Measurements from ENCODE around the gene TAS2R41.

Gene TAS2R41, protein sequence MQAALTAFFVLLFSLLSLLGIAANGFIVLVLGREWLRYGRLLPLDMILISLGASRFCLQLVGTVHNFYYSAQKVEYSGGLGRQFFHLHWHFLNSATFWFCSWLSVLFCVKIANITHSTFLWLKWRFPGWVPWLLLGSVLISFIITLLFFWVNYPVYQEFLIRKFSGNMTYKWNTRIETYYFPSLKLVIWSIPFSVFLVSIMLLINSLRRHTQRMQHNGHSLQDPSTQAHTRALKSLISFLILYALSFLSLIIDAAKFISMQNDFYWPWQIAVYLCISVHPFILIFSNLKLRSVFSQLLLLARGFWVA

DNA sequence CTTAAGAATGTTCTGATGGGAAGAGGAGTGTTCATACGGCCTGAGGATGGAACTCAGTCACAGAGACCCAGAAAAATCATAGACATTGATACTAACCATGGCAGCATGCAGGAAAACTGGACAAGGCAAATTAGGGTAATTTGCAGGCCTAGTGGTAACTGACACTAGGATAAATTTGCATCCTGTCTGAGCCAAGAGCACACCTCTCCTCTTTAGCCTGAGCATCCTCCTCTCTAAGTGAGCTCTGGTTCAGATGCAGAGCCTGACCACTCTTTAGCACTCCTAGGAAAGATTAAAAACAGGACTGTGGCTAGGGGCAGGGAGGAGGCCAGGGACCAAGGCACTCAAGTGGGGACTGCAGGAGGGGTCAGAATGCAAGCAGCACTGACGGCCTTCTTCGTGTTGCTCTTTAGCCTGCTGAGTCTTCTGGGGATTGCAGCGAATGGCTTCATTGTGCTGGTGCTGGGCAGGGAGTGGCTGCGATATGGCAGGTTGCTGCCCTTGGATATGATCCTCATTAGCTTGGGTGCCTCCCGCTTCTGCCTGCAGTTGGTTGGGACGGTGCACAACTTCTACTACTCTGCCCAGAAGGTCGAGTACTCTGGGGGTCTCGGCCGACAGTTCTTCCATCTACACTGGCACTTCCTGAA, at the start of gene TAS2R41:
Gene TAS2R41, plus strand, starts transcription at position 373 of the 650 bp plus-strand sequence. Its CDS starts 0 bp downstream, at position 373.
- no peak for DNase-seq (ENCODE audit: low read depth)

DNA sequence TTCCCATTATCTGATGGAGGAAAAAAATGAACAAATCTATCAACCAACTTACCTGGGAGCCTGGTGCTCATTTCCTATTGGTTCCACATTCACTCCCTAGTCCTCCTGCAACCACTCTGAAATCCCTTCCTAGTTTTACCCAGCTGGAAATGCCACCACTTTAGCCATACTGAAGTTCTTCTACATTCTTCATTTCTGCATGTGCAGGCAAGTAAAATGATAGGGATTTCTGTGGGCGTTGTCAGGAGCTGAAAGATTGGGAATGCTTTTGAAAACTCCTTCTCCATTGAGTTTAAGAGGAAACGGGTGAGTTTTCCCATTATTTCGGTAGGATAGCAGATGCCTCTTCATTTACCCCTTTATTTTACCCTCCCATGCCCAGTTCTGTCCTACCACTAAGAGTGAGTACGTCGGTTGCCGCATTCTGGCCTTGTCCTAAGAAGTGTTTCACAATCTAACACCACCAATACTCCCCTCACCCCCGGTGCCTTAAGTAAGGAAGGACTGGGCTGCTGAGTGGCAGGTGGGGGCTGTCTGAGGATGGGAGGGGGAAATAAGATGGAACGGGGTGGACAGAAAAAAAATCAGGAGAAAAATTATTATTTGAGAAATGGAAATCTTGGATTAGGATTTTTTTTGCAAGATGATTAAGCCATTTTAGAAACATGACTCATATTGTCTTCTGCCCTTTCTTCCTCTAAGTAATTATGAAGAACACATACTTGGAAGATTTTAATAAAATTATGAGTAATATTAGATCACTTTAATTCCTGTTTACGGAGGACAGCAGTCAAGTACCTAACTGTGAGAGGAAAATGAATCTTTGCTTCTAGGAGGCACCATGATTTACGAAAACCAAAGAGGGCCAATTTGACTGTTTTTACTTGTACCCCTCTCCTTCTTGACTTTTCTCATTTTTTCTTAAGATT, 47.6 kb upstream of the TAS2R41 start:
- DNase-seq (ENCODE audit: low read depth) = no peak

DNA sequence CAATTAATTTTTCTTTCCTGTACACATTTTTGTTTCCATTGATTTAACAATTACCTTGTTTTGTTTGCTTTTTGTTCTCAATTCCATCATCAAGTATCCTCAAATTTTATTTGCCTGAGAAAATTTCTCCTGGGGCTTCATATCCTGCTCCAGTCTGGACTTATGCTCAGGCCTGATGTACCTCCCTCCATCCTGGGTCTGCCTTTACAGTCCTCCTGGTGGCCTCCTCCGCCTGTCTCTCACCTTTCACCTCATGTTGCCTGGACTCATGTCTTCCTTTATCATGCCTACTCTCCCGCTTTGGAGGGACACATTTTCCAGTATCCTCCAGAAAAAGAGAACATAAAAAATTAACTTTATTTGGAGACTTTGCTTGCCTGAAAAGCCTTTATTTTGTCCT, 46.6 kb upstream of the TAS2R41 start:
- no peak for DNase-seq (ENCODE audit: low read depth)

DNA sequence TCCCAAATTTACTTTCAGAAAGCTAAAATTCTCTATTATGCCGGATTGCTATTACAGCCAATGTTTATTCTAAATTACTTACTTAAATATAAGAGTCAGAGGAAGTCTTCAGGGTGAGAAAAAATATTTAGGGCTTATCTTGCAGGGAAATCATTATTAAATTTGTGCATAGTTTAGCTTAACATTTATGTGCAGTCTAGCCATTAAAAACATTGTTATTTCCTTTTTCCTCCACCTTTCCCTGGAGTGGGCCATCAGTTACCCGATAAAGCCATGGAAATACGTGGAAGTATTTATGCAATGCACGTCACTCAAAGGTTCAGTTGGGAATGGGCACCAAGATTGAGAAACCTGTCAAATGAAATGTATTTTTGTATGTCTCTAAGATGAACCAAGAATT, 43.9 kb upstream of the TAS2R41 start:
- DNase-seq (ENCODE audit: low read depth) = no peak

DNA sequence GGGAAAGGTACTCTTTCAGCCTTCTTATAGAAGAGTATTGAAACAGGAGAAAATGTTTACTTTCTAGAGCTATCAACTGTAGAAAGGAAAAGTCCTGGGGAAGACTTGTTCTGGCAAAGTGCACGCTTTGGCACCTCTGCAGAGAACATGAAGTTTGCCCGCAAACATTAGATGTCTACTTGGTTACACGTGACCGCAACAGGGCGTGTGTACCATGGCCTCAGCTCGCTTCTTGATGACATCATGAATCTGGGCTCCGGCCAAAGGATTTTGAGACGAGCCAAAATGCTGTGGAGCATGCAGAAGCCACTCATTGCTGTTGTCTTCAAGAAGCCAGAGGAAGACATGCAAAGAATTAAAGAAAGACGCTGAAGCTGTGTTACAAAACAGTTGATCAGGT, 43.0 kb upstream of the TAS2R41 start:
- DNase-seq (ENCODE audit: low read depth) = peak; percentile 57

DNA sequence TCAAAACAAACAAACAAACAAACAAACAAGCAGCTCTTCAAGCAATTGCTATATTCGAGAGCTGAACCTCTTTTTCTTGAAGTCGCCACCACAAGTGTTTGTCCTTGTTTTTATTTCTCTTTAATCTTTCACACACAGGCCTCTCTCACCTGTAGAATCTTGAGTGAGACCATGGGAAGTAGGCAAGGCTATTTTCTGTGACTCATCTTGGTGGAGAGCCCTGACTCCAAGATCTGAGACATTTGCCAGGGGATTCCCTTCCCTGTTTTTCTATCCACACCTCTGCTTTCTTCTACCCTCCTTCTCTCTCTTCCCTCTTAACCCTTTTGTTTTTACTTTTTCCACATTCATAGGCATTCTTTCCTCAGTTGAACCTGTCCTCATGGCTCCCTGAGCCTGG, 42.4 kb upstream of the TAS2R41 start:
- DNase-seq (ENCODE audit: low read depth) = no peak

DNA sequence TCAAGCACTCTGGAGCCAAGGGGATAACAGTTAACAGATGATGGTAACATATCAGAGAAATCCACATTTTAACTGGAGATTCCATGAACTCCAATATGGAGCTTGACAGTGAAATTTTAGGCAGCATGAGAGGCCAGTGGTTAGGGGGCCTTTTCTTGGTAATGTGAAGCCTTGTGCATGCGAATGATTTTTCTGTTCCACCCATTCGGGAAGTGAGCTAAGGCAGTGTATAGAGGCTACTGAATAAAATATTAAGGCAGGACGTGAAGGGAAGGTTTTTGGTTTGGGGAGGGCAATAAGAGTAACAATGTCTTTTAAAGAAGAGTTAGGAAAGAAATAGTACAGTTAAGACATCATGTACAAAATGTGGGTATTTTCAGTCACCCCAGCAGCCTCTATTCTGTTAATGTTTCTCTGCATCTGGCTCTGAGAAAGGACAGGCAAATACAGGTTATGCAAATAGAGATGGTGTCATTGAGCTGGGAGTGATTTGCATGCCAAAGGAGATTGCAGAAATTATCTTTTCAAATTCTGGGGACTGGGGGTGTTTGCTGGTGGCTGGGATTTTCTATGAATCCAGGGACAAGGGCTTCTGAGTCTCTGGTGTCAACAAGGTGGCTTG, 41.2 kb upstream of the TAS2R41 start:
- no peak for DNase-seq (ENCODE audit: low read depth)

DNA sequence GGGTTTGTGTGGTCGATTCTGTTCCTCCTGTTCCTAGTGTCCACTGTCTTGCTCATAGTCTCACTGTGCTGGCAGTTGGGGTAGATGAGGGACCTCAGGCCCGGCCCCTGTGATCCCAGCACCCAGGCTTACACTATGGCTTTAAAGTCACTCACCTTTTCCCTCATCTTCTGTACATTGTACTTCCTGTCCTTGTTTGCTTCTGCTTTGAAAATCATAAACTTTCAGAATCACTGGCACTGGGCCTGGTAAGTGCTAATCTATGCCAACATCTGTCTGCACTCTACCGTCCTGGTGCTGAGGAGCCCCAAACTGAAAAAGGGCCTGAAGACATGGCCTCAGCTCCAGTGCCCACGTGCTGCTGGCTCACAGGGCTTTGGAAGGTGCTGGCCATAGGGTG, 40.1 kb upstream of the TAS2R41 start:
- DNase-seq (ENCODE audit: low read depth) = no peak

DNA sequence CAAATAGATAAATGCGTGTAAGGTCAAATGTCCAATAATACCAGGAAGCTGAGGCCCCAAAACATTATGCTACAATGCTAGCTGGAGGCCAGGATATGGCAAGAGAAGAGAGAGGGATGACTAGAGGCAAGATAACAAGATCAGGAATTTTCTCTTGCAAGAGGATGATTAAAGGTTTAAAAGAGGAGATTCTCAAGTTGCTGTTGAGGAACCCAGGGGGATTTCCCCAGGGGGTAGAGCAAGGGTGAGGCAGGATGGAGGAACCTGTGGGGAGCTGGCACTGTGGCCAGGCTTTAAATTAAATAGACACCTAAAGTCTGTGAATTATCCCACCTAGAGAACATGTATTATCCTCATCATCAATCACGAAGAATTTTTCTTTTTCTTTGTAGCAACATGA, 37.8 kb upstream of the TAS2R41 start:
- DNase-seq (ENCODE audit: low read depth) = no peak

DNA sequence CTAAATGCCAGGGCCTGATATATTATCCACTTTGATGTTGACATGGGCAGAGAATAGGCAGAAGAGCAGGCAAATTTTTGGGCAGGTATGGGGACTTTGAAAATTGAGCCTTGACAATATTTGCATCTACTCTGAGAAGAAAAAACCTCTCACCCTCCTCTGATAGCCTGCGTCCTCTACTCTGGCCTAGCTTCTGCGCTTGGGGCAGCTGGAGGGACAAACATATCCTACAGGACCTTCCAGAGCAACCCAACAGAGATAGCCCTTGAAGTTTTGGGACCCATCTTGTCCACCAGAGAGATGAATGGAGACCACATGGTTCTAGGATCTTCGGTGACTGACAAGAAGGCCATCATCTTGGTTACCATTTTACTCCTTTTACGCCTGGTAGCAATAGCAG, 34.5 kb upstream of the TAS2R41 start, which contains the start of gene TAS2R60:
Gene TAS2R60, plus strand, starts transcription at position 301 of the 400 bp plus-strand sequence. Its CDS starts 0 bp downstream, at position 301.
- DNase-seq (ENCODE audit: low read depth) = no peak

DNA sequence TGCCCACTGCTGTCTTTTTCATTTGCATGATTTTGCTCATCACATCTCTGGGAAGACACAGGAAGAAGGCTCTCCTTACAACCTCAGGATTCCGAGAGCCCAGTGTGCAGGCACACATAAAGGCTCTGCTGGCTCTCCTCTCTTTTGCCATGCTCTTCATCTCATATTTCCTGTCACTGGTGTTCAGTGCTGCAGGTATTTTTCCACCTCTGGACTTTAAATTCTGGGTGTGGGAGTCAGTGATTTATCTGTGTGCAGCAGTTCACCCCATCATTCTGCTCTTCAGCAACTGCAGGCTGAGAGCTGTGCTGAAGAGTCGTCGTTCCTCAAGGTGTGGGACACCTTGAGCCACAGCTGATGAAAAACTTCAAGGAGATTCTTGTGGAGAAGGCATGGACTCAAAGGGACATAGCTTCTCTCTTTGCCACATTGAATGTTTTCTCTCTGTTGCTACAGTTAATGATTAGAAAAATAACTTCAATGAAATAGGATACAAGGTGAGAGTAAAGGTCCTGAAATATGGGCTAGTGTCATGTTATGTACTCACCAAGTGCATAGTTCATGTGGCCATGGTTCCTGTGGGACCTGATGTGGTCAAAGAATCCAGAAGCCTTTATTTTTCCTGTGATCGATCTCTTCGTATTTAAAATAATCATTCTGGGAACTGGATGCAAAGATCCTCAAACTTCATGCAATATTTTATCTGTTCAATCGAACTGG, 33.5 kb upstream of the TAS2R41 start:
- DNase-seq (ENCODE audit: low read depth) = no peak

DNA sequence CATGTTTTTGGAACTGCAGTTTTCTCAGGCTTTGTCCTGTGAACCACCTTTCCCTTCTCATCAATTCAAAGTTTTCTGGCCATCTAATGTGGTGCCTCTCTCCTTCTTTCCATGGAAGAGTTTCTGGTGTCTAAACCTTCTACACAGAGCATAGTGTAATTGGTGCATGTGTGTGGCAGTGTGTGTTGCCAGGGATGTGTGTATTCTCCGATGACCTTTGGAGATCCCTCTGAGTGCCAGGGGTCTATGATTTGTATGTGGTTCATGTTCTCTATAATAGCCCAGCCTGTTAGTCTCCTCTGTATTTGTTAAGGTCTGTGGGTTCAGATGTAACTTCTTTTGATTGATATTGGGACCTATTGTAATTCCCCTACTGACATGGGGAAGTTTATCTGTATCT, 32.9 kb upstream of the TAS2R41 start:
- no peak for DNase-seq (ENCODE audit: low read depth)

DNA sequence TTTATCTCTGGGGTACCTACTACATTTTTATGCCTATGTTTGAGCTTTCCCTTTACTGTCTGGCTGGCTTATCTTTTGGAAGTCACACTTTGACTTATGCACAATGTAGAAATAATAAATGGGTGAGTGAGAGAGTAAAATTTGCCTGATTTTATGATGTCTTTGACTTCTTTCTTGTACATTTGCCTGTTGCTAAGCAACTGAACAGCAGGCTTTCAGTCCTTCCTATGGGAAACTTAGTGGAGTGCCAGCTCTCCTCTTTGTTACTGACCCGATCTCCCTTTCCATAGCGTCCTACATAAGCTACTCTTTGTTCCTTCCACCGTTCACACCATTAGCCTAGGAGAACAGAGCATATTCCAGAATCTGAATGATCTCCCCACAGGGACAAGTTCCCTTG, 30.2 kb upstream of the TAS2R41 start:
- no peak for DNase-seq (ENCODE audit: low read depth)

DNA sequence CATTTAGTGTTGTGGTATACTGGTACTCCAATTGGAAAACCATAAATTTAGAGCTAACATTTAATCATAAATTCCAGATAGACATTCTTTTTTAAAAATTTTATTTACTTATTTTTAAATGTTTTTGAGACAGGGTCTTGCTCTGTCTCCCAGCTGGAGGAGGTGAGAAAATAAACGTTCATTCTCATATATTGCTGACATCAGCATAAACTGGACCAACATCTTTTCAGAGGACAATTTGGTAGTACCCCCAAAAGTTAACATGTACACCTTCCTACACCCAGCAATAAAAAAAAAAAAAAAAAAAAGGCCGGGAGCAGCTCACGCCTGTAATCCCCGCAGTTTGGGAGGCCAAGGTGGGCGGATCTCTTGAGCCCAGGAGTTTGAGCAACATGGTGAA, 29.2 kb upstream of the TAS2R41 start:
- DNase-seq (ENCODE audit: low read depth) = no peak

DNA sequence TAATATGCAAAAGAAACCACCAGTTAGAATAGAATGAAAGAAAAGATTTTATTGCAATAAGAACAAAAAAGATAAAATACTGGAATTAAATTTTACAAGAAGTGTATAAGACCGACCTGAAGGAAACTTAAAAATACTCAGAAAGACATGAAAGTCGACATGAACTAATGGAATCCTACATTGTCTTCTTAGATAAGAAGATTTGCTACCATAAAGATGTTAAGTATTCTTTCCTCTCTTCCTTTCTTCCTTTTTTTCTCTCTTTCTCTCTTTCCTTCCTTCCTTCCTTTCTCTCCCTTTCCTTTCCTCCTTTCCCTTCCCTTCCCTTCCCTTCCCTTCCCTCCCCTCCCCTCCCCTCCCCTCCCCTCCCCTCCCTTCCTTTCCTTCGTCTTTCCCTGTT, 27.9 kb upstream of the TAS2R41 start:
- DNase-seq (ENCODE audit: low read depth) = no peak

DNA sequence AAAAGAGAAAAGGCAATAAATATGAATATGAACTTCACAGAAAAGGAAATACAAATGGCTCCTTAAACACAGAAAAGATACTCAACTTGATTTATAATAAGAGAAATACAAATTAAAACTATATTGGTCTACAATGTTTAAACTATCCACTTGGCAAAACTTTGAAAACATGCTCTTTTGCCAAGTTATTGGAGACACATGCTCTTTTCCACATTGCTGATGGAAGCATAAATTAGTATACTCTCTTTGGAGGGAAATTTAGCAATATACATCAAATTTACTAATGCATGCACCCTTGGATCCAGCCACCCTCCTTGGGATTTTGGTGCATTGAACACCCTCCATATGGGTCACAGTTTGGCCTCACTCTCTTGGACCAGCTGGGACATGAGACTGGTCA, 26.6 kb upstream of the TAS2R41 start:
- no peak for DNase-seq (ENCODE audit: low read depth)

DNA sequence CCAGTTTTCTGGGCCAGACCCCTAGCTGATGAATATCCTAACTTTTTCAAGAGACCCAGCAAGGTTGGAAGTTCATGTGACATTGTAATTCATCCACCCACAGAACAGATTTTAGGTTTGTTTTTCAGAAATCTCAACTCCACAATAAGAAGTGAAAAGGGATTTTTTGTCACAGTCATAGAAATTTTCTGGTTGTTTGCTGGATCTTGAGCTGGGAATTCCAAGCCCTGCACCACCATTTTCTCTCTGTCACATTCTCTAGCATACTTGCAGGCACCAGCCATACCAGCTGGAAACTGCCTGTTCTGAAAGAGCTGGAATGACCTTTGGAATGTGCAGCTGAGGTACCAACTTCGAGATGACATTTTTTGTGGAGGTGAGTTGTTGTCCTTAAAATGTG, 25.9 kb upstream of the TAS2R41 start:
- DNase-seq (ENCODE audit: low read depth) = no peak

DNA sequence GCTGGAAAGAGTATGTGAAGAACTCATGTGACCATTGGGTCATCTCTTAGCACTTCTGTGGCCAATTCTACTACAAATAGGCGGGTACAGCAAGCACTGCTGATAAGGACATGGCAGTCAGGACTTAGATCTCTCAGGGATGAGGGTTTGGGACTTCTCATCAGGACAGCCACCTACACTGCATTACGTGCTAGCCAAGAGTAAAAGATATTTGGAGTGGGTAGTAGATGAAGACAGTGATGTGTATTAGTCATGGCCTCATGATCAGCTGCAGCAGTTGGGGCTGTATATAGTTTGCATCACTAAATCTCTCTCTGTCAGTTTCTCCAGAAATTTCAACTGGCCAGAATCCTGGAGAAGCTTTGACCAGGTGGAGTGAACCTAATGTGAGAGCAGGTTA, 25.2 kb upstream of the TAS2R41 start:
- no peak for DNase-seq (ENCODE audit: low read depth)

DNA sequence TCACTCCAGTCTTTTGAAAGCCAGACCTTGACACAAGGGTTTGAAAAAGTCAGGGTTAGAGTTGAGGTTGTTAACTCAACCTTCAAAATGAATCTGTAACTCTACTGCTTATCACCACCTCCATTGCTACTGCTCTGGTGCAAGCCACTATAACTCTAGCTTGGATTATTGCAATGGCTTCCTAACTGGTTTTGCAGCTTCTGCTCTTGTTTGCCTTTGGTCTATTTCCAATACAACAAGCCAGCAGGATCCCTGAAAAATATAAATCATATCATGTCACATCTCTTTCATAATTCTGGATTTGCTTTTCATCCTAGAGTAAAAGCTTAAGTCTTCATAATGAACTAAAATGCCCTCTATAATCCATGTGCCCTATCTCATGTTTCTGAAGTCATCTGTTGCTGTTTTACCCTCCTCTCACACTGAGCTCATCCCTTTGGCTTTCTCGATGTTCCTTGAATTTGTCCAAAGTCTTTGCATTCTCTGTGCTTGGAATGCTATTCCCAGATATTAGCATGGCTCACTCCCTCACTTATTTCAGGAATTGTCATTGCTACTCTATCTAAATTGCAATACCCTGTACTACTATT, 23.5 kb upstream of the TAS2R41 start:
- no peak for DNase-seq (ENCODE audit: low read depth)

DNA sequence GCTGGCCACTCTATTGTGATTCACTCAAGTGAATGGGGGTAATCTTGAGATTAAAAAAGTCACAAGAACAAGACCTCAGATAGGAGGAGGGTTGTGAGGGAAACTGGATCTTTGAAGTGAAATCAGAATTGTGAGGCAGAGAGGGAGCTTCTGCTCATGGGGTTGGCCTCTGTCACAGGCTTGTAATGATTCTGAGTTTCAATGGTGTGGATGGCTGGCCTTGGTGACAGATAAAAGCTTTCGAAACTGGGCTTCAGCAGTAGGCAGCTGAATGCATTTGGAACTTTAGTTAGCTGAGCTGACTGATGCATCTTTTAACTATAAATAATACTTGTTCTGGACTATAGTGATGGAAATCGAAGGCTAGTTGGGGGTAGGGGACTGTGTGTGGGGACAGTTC, 22.2 kb upstream of the TAS2R41 start:
- no peak for DNase-seq (ENCODE audit: low read depth)

DNA sequence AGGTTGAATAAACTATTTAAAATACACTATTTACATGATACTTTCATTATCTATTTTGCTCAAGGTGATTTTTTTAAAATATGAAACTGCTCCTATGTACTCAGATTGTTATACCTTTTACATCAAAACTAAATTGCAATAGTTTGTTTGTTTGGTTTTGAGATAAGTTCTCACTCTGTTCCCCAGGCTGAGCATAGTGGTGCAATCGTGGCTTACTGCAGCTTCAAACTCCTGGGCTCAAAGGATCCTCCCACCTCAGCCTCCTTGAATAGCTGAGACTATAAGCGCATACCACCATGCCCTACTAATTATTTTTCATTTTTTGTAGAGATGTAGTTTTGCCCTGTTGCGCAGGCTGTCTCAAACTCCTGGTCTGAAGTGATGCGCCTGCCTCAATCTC, 21.7 kb upstream of the TAS2R41 start:
- no peak for DNase-seq (ENCODE audit: low read depth)
